Esophagus (tissue), 2 donors: ENCODE data around the gene GTF3C1. TPM values are rescaled to one million over a fixed set of nuclear protein-coding genes. Genes with fewer than 3 reads are reported as not detected.
A peak's percentile ranks its signal among the peaks of the same experiment; 100 is the strongest.
"Not testable (repeated sequence)": the region's sequence is repeated elsewhere in the genome, so short reads cannot be mapped to it uniquely, and the experiment has no call there.

ENCODE experiments used
- H3K27ac ChIP-seq, 2 donors: one replicate each; pipeline ENCODE4 v1.5.1; 2013; ENCODE audit warnings: low read depth in 2 of 2, mild to moderate bottlenecking in 2 of 2, inconsistent platforms in 1 of 2, low read length in 1 of 2, moderate library complexity in 1 of 2
- H3K27me3 ChIP-seq, 2 donors: one replicate each; pipeline ENCODE4 v1.6.1; 2013; ENCODE audit warnings: low read length in 2 of 2, control low read depth in 1 of 2, mild to moderate bottlenecking in 1 of 2; ENCODE audit not compliant: insufficient read depth in 2 of 2, control insufficient read depth in 1 of 2
- H3K36me3 ChIP-seq, 2 donors: one replicate each; pipeline ENCODE4 v1.6.1; 2013; ENCODE audit warnings: low read length in 1 of 2; ENCODE audit not compliant: control insufficient read depth in 2 of 2, insufficient read depth in 2 of 2
- H3K4me1 ChIP-seq, 2 donors: one replicate each; pipeline ENCODE4 v1.6.1; 2013; ENCODE audit warnings: low read length in 1 of 2; ENCODE audit not compliant: control insufficient read depth in 2 of 2, insufficient read depth in 2 of 2
- H3K4me3 ChIP-seq, 2 donors: one replicate each; pipeline ENCODE4 v1.5.1; 2013; ENCODE audit warnings: low read length in 2 of 2, mild to moderate bottlenecking in 2 of 2, low read depth in 1 of 2, moderate library complexity in 1 of 2
- H3K9me3 ChIP-seq, 2 donors: one replicate each; pipeline ENCODE4 v1.6.1; 2013; ENCODE audit warnings: mild to moderate bottlenecking in 2 of 2, low read depth in 1 of 2, low read length in 1 of 2, moderate library complexity in 1 of 2; ENCODE audit not compliant: control insufficient read depth in 2 of 2, insufficient read depth in 1 of 2
- WGBS, 2 donors: extraction: QIAGEN DNeasy Blood & Tissue Kit; methylation state at CpG; one replicate each; pipeline ENCODE4 v1.1.7; 2013; 5-methylcytosine and 5-hydroxymethylcytosine counted together
- polyA plus RNA-seq, 2 donors: library from polyadenylated mRNA; stranded (reverse); fragments of 200-250 nt; gene quantifications; one replicate each; pipeline ENCODE4 v1.2.3, GENCODE V29; 2013
- donor health status: healthy with polysubstance abuse.
- donor health status: Bipolar disorder and iron deficiency.

GTF3C1 gene
- polyA plus RNA-seq, 2 donors = 85.4 to 109 TPM

GRCh38 chr16:27462846-27463682, 86.6 kb downstream of the GTF3C1 start:
- H3K27me3 ChIP-seq = no peaks in the 10 kb centered on the region
- H3K9me3 ChIP-seq = no peaks in the 10 kb centered on the region
- WGBS, 2 donors = 68 to 79% methylated on average over 24 of the region's 24 CpGs
- H3K4me1 ChIP-seq = peaks cover 0 to 20% of the 10 kb centered on the region in 2 donors
- no peak overlapping the region for H3K4me3 ChIP-seq
- H3K36me3 ChIP-seq = peaks cover 21 to 65% of the 10 kb centered on the region in 2 donors
- no peak overlapping the region for H3K27ac ChIP-seq

GRCh38 chr16:27462200-27462845, 87.4 kb downstream of the GTF3C1 start:
- no peaks in the 10 kb centered on the region for H3K27me3 ChIP-seq
- H3K4me3 ChIP-seq = no peak overlapping the region
- no peak overlapping the region for H3K27ac ChIP-seq
- H3K9me3 ChIP-seq = no peaks in the 10 kb centered on the region
- peaks cover 21 to 65% of the 10 kb centered on the region in 2 donors for H3K36me3 ChIP-seq
- peaks cover 0 to 23% of the 10 kb centered on the region in 2 donors for H3K4me1 ChIP-seq
- WGBS, 2 donors = 82 to 85% methylated on average over 18 of the region's 18 CpGs

DNA sequence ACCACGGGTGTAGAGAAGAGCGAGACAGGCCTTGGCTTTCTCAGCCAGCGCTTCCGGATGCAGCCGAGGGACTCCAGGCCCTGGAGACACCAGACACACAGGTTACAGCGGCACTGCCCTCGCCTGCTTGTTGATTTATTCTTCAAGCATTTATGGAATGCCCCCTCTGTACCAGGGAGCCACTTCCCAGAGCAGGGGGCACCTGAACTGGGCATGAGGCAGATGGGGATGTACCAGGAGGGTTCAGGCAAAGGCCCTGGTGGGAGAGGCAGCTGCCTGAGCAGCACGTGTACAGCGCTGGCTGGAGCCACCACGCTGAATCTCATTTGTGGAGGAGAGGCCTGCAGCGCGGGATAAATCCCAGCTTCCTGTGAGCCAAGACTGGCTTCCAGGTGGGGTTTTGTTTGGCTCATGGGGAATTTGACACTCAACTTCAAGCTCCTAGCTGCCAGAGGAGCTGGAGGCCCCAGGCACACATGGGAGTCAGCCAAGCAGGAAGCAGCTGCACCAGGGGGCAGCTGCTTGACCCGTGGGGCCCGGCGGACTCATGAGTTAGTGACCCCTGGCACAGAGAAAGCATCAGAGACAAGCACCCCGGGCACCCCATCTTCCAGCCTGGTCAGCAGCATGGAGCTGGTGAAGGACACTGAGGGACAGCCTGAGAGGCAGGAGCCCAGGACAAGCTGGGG, 88.1 kb downstream of the GTF3C1 start:
- Histone ChIP-seq H3K27ac (peak overlapping the region in 1 of 2 donors; percentile 27), H3K4me1 (peaks cover 0 to 24% of the 10 kb centered on the region in 2 donors), H3K9me3 (no peaks in the 10 kb centered on the region), H3K36me3 (peaks cover 21 to 61% of the 10 kb centered on the region in 2 donors), H3K27me3 (no peaks in the 10 kb centered on the region), H3K4me3 (no peak overlapping the region)
- 53 to 67% methylated on average over 16 of the region's 16 CpGs for WGBS, 2 donors

GRCh38 chr16:27460663-27461482, 88.8 kb downstream of the GTF3C1 start:
- Histone ChIP-seq H3K4me1 (peaks cover 0 to 24% of the 10 kb centered on the region in 2 donors), H3K27me3 (no peaks in the 10 kb centered on the region), H3K4me3 (no peak overlapping the region), H3K36me3 (peaks cover 21 to 58% of the 10 kb centered on the region in 2 donors), H3K9me3 (no peaks in the 10 kb centered on the region), H3K27ac (peak overlapping the region in 1 of 2 donors; percentile 22)
- 66 to 81% methylated on average over 20 of the region's 20 CpGs for WGBS, 2 donors

DNA sequence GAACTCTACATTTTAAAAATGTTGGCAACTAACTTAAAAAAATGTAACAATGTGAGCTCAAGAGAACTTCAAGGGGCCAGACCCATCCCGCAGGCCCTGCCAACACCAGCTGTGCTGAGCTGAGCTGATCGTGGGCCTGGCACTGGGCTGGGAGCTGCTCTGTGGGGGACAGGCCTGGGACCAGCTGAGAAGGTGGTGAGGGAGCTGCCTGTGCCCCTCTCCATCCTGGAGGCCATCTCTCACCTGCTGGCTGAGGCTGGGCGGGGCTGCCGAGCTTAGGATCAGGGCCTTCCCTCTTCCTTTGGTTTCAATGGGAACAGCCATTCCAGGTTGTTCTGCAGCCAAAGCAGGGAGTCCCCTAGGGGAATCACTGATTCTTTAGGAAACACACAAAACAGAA, 89.5 kb downstream of the GTF3C1 start:
- no peaks in the 10 kb centered on the region for H3K9me3 ChIP-seq
- 41 to 48% methylated on average over 4 of the region's 4 CpGs for WGBS, 2 donors
- peak overlapping the region in 1 of 2 donors; percentile 26 for H3K27ac ChIP-seq
- no peak overlapping the region for H3K4me3 ChIP-seq
- H3K36me3 ChIP-seq = peaks cover 14 to 51% of the 10 kb centered on the region in 2 donors
- no peaks in the 10 kb centered on the region for H3K27me3 ChIP-seq
- peaks cover 0 to 27% of the 10 kb centered on the region in 2 donors for H3K4me1 ChIP-seq

DNA sequence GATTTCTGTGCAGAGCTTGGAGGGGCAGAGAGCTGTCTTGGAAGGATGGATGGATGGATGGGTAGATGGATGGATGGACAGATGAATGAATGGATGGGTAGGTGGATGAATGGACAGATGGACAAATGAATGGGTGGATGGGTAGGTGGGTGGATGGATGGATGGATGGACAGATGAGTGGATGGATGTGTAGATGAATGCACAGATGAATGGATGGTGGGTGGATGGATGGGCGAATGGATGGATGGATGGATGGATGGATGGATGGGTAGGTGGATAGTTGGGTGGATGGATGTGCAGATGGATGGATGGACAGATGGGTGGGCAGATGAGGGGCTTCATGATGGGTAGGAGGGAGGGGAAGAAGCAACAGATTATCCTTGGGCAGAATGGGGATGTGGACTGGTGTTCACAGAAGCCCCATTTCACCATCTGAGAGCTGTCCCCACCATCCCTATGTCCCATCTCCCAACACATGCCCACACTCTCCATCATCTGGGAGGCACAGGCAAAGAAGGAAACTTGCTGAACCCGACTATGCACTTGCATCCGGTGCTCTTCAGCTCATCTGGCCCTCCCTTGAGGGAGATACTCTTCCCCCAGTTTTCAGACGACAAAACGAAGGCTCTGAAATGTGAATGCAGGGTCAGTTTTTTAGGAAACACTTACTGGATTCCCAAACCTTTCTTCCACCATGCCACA, 90.6 kb downstream of the GTF3C1 start:
- peaks cover 8 to 42% of the 10 kb centered on the region in 2 donors for H3K36me3 ChIP-seq
- H3K4me1 ChIP-seq = peaks cover 0 to 27% of the 10 kb centered on the region in 2 donors
- no peak overlapping the region for H3K27ac ChIP-seq
- WGBS, 2 donors = 92 to 95% methylated on average over 5 of the region's 5 CpGs
- H3K27me3 ChIP-seq = no peaks in the 10 kb centered on the region
- no peaks in the 10 kb centered on the region for H3K9me3 ChIP-seq
- H3K4me3 ChIP-seq = no peak overlapping the region

DNA sequence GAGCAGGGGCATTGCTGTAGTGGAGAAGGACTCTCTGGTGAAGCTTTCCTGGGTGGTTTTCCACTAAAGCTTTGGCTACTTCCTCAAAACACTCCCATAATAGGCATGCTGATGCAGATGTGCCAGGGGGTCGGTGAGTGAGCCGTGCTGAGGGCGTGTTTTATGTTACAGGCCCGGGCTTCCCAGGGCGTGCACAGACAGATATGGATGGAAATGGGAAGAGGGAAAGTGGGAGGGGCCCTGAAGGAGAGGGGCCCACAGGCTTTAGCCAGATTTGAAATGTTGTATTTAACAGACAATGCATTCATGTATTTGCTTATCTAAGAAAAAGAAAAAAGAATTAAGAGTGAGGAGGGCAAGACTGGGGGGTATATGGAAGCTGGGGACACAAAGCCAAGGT, 91.5 kb downstream of the GTF3C1 start:
- Histone ChIP-seq H3K4me1 (peaks cover 0 to 27% of the 10 kb centered on the region in 2 donors), H3K27ac (no peak overlapping the region), H3K9me3 (no peaks in the 10 kb centered on the region), H3K4me3 (no peak overlapping the region), H3K36me3 (peaks cover 4 to 35% of the 10 kb centered on the region in 2 donors), H3K27me3 (no peaks in the 10 kb centered on the region)
- WGBS, 2 donors = 35 to 48% methylated on average over 5 of the region's 5 CpGs

DNA sequence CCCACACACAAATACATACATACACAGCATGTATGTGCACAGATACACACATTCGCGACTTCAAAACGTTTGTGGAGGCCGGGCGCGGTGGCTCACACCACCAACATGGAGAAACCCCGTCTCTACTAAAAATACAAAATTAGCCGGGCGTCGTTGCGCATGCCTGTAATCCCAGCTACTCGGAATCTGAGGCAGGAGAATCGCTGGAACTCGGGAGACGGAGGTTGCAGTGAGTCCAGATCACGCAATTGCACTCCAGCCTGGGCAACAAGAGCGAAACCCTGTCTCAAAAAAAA, 92.2 kb downstream of the GTF3C1 start:
- H3K4me3 ChIP-seq, H3K27me3 ChIP-seq, H3K9me3 ChIP-seq, H3K27ac ChIP-seq: not testable (repeated sequence)
- peaks cover 0 to 28% of the 10 kb centered on the region in 2 donors for H3K36me3 ChIP-seq
- WGBS, 2 donors = 82 to 91% methylated on average over 17 of the region's 17 CpGs
- peaks cover 0 to 23% of the 10 kb centered on the region in 2 donors for H3K4me1 ChIP-seq
